ENCODE measurements around the gene XKR8.

Gene XKR8

GRCh38 chr1:27957655-27958054 is 2.1 kb upstream of the XKR8 start:
- no peak for DNase-seq

GRCh38 chr1:27958513-27958912 is 1.3 kb upstream of the XKR8 start:
- no peak for DNase-seq

DNA sequence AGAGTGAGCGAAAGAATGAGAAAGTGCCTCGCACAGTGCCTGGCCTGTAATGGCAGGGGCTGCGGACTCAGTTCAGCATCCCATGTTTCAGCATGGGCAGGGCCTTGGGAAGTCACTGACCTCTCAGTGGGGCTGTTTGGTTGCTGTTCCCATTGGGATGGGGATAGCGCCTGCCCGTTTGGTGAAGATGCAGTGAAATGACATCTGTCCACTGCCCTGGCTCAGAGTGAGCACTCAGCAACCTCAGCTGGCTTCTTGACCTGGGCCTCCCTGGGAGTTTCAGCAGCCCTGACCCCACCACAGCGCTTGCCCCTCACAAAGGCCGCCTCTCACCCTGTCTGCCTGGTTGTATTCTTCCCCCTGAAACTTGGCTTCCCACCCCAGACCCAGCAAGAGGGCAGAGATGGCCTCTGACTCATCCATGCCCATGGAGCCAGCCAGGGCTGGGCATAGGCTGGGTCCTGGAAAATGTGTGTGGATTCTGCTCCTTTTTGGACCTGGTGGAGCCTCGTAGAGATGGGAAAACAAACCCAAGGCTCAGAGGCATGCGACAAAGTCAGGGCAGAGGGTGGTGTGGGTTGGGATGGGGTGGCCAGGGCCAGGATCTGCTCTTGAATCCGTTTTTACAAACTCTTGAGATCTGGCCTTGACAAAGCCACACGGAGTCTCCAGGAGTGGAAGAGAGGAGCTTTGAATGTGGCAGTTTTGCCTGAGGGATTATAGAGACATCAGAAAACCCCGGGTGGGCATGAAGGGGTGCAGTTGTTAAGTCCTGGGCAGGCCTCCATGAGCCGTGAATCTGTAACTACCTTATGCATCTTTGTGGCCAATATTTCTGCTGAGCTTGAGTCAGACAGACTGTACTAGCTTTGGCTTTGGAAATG is 1.2 kb downstream of the XKR8 start:
- no peak for DNase-seq

DNA sequence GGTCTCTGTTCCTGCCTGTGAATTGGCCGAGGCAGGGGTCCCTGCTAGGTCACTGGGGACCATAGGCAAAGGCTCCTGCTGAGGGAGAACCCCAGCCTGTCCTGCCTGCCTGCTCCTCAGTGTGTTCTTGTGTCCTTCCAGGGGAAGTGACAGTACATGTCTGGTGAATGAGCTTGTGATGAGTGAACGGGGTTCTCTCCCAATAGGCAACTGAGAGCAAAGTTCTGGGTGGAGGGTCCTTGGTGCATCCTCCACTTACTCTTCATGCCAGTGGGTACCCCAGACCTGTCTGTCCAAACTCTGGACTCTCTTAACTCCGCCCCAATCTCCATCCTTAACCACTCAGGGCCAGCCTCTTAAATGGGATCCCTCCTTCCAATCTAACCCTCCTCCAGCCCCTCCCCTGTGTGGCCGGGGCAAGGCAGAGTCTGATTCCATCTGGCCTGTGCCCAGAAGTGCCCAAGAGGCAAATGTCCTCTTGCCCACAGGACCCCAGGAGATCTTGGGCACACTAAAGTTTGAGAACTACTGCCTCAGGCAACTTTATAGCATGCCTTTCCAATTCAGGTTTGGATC is 2.0 kb downstream of the XKR8 start:
- no peak for DNase-seq

DNA sequence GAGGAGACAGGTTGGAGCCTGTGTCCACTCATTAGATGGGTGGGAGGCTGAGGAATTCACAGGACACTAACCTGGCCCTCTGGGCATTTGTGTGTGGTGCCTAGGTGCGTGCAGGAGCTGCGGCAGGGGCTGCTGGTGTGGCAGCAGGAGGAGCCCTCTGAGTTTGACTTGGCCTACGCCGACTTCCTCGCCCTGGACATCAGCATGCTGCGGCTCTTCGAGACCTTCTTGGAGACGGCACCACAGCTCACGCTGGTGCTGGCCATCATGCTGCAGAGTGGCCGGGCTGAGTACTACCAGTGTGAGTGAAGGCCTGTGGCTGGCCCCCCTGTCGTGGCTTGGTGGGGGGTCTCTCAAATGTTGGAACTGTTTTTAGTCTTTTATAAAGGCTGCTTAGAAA is 3.6 kb downstream of the XKR8 start:
- DNase-seq: no peak

GRCh38 chr1:27966402-27967105 is 6.8 kb downstream of the XKR8 start:
- no peak for DNase-seq

- DNase-seq: no peak
Measured at GRCh38 chr1:27967106-27967883, 7.5 kb downstream of the XKR8 start.

DNA sequence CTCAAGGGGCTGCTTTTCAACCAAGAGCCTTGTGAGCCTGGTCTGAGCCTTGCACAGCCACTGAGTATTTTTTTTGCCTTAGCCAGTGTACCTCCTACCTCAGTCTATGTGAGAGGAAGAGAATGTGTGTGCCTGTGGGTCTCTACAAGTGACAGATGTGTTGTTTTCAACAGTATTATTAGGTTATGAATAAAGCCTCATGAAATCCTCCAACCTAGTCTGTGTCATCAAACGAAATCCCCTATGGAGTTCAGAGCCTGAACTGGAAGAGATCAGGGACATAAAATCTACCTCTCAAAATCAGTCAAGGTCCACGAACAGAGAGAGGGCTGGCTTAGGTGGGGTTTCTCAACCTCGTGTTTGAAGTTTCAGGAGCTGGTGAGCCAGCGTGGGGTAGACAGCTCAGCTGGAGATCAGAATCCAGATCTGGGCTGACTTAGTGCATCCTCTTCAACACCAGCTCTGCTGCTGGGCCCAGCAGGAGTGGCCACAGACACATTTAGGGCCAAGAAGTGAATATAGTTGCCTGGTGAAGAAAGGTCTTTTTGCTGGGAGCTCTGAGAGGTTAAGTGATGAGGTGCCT is 8.2 kb downstream of the XKR8 start:
- DNase-seq: no peak

- DNase-seq: no peak
Measured at GRCh38 chr1:27968692-27969091, 8.9 kb downstream of the XKR8 start.

- DNase-seq: no peak
Measured at GRCh38 chr1:27970401-27970800, 10.6 kb downstream of the XKR8 start.

GRCh38 chr1:27971674-27972073 is 11.9 kb downstream of the XKR8 start:
- DNase-seq: peak; percentile 9 to 30

GRCh38 chr1:27972141-27972540 is 12.4 kb downstream of the XKR8 start:
- no peak for DNase-seq

DNA sequence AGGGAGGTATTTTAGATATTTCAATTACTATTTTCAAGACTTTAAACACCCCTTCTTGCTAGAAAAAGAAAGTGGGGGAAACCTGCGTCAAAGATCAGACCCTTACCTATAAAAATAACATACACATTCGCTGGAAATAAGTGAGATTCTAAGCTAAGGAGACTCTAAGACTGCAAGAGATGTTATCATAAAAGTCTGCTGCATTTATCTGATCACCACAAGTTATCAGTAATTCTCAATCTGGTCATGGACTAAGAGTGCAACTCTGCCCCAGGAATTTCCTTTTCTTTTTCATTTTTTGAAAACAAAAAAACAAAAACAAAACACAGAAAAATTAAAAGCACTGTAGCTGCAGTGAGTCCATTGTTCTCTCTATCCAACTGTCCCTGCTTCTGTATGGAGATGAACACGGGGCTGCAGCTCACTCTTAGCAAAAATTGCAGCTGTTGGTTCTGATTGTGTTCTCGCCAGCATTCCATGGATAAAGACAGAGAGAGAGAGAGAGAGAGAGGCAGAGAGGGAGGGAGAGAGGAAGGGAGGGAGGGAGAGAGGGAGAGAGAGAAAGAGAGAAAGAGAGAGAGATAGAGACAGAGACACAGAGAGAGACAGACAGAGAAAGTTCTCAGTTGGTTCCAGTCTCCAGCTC is 14.1 kb downstream of the XKR8 start:
- no peak for DNase-seq

GRCh38 chr1:27974417-27974781 is 14.6 kb downstream of the XKR8 start:
- DNase-seq: no peak

DNA sequence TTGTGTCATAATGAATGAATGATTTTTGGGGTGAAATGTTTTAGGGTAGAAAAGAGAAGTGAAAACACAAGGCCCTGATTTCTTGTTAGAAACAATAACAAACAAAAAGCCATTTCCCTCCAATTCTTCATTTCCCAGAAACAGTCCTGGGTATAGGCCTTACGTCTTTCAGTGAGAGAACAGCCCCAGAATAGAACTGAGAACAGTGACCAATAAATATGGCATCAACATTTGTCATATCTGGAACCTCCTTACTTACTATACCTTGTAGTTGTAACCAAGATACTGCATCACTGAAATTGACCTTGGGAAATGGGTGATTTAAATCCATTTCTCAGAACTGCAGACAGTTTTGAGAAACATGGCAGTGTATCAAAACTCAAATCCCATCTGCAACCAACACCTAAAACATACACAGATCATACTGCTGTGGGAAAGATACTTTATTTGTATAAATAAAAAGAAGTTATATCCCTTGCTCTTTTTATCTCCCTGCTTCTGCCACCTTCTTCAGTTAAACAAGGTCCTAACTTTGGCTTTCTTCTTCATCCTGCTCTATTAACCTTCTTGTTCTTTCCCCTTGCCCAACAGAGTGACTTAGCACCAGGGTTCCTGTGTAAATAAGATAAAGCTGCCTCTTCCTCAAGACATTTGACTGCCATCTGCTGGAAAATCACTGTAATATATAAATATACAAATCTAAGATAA is 19.5 kb downstream of the XKR8 start:
- DNase-seq: no peak

- no peak for DNase-seq
Measured at GRCh38 chr1:27979859-27980201, 20.1 kb downstream of the XKR8 start.

DNA sequence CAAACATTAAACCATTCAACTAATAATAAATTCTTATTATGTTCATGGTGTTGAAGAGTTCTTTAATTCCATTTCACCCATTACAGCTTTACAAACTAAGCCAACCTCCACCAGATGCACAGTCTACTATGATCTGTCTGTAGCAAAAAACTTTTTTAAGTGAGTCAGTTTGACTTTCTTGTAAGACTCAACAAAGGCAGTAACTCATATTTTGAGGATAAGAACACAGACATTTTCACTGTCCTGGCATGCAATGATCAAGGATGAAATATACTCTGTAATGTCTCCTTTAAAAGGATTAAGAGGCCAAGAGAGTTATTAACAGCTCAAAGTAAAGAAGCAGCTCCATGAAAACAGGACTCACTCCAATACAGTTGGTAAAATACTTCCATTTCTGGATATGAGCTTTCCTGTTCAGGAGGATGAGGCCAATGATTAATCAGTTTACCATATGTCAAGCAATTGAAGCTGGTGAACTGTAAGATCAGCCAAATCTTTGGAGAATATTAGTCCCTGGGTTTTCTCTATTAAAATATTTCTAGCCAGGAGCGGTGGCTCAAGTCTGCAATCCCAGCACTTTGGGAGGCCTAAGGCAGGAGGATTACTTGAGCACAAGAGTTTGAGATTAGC is 20.6 kb downstream of the XKR8 start:
- DNase-seq: no peak

- DNase-seq: no peak
Measured at GRCh38 chr1:27981145-27981544, 21.4 kb downstream of the XKR8 start.

- no peak for DNase-seq
Measured at GRCh38 chr1:27990920-27991537, 31.3 kb downstream of the XKR8 start.

GRCh38 chr1:27992276-27992675 is 32.5 kb downstream of the XKR8 start:
- DNase-seq: no peak

DNA sequence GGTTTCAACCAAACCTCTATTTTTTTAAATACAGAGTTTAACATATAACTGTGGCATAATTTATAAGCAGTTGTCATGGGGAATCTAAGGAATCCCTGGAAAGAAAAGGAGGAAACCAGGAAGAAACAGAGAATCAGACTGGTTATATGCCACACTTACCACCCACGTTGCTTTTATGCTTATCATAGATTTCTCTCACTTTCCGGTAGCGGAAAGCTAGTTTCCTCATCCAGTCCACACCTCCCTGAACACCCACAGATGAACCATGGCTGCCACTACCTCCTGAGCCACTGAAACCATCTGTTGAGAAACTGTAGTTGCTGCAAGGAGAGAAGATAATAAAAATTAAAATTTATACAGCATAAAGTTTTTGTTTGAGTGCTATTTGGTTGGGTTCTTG is 33.5 kb downstream of the XKR8 start:
- DNase-seq: no peak

All from NCI-H1930 (cell line).